Fibroblast of lung (primary cell): ENCODE data around the gene HLF.

ENCODE experiments used
- CTCF ChIP-seq, 2 donors: IDR thresholded peaks in 1 of 2; conservative IDR thresholded peaks in 1 of 2; 1 replicate in 1 of 2; 2 replicates in 1 of 2; pipeline ENCODE4 v1.5.1; 2011 to 2012; ENCODE audit warnings: low read length in 2 of 2, control low read depth in 1 of 2, inconsistent platforms in 1 of 2, low read depth in 1 of 2, mild to moderate bottlenecking in 1 of 2
- EZH2 ChIP-seq: IDR thresholded peaks from 2 replicates; pipeline ENCODE4 v1.5.1; 2012; ENCODE audit warnings: low read length, control low read depth, mild to moderate bottlenecking; ENCODE audit errors: missing control alignments

GRCh38 chr17:55340176-55340575, 75.4 kb downstream of the HLF start:
- TF ChIP-seq CTCF (conservative IDR thresholded peaks at IDR 0.05 in 1 of 2, IDR thresholded peaks at IDR 0.05 in 1 of 2; ENCODE audit: low read depth in 1 of 2, low read length in 2 of 2): no peak
- no peak for TF ChIP-seq EZH2
